ENCODE results near the gene TAS2R46.
"Not testable (repeated sequence)": the region's sequence is repeated elsewhere in the genome, so short reads cannot be mapped to it uniquely, and the experiment has no call there.

The TAS2R46 gene

DNA sequence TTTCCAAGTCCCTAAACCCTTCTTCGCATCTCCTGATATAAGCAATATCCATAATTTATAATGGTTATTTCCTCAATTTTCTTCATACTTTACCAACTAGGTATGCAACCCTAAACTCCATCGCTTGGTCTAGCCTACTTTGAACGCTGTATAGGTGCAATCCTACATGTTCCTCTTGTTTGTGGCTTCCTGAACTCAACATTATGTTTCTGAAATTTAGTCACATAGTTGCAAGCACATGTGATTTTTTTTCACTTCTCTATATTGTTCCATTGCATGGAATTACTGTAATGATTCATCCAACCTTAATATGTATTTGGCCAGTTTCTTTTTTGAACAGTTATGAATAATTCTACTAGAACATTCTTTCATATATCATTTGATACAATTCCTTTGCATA is 28.1 kb downstream of the TAS2R46 start:
- DNase-seq (ENCODE audit: low read depth): not testable (repeated sequence)

DNA sequence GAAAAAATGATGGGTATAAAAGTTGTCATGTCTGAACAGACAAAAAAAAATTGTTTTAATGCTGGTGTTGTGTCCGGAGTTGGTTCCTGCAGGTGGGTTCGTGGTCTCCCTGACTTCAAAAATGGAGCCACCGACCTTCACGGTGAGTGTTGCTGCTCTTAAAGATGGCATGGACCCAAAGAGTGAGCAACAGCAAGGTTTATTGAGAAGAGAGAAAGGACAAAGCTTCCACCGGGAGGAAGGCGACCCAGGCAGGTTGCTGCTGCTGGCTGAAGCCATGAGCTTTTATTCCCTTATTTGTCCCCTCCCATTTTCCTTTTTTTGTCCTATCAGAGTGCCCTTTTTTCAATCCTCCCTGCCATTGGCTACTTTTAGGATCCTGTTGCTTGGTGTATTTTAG is 30.8 kb downstream of the TAS2R46 start, which contains the start of gene TAS2R31:
Gene TAS2R31, minus strand, starts transcription at position 101 of the 400 bp plus-strand sequence. Its CDS starts 72 bp downstream, at position 29.
- DNase-seq (ENCODE audit: low read depth): no peak

DNA sequence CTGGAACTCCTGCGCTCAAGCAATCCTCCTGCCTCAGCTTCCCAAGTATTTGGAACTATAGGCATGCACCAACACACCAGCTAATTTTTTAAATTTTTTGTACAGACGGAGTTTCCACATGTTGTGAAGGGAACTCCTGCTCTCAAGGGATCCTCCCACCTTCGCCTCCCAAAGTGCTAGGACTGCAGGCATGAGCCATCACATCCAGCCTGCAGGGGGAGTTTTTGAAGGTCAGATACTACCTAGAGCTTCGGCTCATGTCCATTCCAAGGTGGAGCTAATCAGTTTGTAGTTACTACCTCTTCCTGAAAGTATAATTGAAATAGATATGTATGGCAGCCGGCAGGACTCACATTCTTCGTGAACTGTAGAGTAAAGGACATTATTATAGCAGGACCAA is 36.0 kb downstream of the TAS2R46 start:
- DNase-seq (ENCODE audit: low read depth): no peak

DNA sequence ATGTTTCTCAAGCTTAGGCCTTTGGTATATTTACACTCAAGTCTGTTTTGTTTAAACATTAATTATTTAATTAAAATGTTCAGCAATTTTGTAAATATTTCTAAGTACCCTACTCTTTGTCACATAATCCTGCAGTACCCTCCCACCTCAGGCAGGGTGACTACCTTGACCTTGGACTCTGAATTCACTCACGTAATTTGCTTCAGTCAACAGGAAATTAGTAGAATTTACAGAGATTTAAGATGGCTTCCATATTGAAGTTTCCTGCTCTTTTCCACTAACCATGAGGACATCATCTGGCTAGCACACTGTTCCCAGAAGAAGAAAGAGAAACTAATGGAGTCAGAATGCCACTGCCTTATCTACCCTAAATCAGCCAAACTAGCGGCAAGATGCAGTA is 38.7 kb downstream of the TAS2R46 start:
- DNase-seq (ENCODE audit: low read depth): no peak

DNA sequence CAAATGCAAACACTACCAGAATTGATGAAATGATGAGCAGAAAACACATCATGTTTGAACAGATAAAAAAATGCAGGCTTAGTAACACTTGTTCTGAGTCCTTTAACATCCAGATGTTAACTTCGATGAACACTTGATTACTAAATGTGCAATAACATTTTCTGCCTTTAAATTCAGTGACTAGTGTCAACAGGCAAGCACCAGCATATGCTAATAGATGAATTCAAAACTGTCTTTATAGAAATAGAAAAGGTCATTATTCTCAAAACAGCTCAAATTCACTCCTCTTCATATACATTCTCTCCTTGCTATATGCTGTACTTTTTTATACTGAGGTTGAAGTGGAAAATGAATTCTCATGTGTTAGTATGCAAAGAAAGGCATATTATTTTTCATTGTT is 39.6 kb downstream of the TAS2R46 start, which contains the start of gene TAS2R19:
Gene TAS2R19, minus strand, starts transcription at position 101 of the 400 bp plus-strand sequence. Its CDS starts 49 bp downstream, at position 52.
- DNase-seq (ENCODE audit: low read depth): no peak

DNA sequence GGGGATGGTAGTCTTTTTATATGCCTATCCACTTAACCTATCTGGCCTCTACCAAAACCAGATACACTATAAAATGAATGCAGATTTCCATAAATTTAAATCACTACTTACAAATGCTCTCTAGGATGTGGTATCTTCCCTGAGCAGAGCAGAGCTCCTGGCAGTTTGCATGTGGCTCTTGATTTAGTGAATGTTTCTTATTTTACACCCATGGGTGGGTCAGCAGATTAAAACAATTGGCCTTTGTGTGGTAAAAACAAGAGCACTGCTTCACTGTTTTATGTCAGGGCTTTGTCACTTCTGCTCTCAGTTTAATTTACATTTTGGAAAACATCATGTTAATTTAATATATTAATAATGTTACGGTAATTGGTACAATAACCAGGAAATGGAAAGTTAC is 45.2 kb downstream of the TAS2R46 start:
- DNase-seq (ENCODE audit: low read depth): no peak

DNA sequence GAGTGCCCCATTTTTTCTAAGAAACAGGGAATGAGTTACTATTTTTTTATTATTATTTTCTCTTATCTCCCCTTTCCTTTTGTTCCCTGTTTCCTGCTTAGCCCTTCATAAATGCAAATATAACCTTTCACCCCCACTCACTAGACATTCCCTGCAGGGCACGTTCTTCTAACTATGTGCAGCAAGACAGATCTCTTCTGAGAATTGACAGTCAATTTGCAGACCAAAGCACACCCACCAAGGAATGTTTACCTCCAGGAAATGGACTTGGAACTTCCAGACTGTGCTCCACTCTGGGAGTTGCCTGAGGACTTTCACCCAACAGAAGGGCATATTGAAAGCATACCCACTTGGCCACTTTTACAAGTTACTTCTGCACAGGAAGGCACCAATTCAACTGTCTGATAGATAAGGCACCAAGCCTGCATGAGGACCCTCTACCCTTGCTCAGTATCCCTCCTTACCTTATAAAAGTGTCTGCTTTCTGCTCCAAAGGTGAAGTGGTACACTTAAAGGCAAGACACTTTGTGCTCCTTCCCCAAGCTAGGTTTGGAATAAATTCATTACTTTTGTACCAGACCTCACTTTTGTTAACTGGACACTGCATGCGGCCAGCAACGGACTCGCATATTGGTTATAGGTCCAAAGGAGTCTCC is 46.2 kb downstream of the TAS2R46 start:
- DNase-seq (ENCODE audit: low read depth): no peak

DNA sequence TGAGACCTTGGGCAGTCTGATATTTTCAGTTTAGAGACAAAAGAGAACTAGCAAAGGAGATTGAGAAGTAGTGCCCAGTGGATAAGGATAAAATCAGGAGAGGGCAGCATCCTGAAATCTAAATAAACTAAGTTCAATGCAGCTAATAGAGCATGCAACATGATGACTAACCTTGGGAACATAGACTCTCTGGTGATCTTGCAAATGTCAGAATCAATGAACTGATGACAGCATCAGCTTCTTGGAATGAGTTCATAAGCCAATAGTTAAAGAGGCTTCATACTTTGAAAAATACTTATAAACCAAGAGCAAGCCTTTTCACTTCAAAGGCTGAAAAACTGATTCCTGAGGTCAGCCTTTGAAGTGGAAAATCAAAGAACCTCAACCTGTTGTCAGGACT is 47.9 kb downstream of the TAS2R46 start:
- DNase-seq (ENCODE audit: low read depth): no peak
